ENCODE measurements around the gene ANKRD24.
"Not testable (repeated sequence)": the region's sequence is repeated elsewhere in the genome, so short reads cannot be mapped to it uniquely, and the experiment has no call there.

The ANKRD24 gene

GRCh38 chr19:4215807-4216206, 33.3 kb downstream of the ANKRD24 start:
- TF ChIP-seq CTCF (IDR thresholded peaks at IDR 0.05), result no peak
- DNase-seq (ENCODE audit: low spot score), result no peak
- Histone ChIP-seq H3K4me3 (no peak overlapping the region), H3K27ac (no peak overlapping the region)

- no peak for TF ChIP-seq CTCF (IDR thresholded peaks at IDR 0.05)
- DNase-seq (ENCODE audit: low spot score), result no peak
- H3K27ac ChIP-seq, result no peak overlapping the region
- H3K4me3 ChIP-seq, result no peak overlapping the region
Measured at GRCh38 chr19:4216846-4217245, 34.4 kb downstream of the ANKRD24 start.

GRCh38 chr19:4217429-4218264, 35.2 kb downstream of the ANKRD24 start:
- DNase-seq (ENCODE audit: low spot score), result no peak
- no peak overlapping the region for H3K27ac ChIP-seq
- no peak for TF ChIP-seq CTCF (IDR thresholded peaks at IDR 0.05)
- no peak overlapping the region for H3K4me3 ChIP-seq

- H3K4me3 ChIP-seq; H3K27ac ChIP-seq; DNase-seq (ENCODE audit: low spot score): not testable (repeated sequence)
Measured at GRCh38 chr19:4218523-4218922, 36.0 kb downstream of the ANKRD24 start.

GRCh38 chr19:4220188-4220587, 37.7 kb downstream of the ANKRD24 start:
- H3K27ac ChIP-seq, result no peak overlapping the region
- no peak for TF ChIP-seq CTCF (IDR thresholded peaks at IDR 0.05)
- no peak overlapping the region for H3K4me3 ChIP-seq
- no peak for DNase-seq (ENCODE audit: low spot score)

GRCh38 chr19:4224470-4224869, 42.0 kb downstream of the ANKRD24 start:
- no peak overlapping the region for H3K27ac ChIP-seq
- no peak overlapping the region for H3K4me3 ChIP-seq
- TF ChIP-seq CTCF (IDR thresholded peaks at IDR 0.05), result no peak
- no peak for DNase-seq (ENCODE audit: low spot score)

- DNase-seq (ENCODE audit: low spot score), result no peak
- TF ChIP-seq CTCF (IDR thresholded peaks at IDR 0.05), result no peak
- Histone ChIP-seq H3K4me3 (no peak overlapping the region), H3K27ac (no peak overlapping the region)
Measured at GRCh38 chr19:4225885-4226284, 43.4 kb downstream of the ANKRD24 start.

All from coronary artery (tissue), 2 donors.